Hepatocyte (in vitro differentiated cells): Measurements from ENCODE around the gene SLC30A10.

Experiments
- CTCF ChIP-seq: fragments of 200-600 bp; sonication (generic); IDR thresholded peaks from 2 replicates; pipeline ENCODE4 v1.5.1; 2016; ENCODE audit warnings: antibody characterized with exemption, mild to moderate bottlenecking; ENCODE audit not compliant: poor library complexity
- EZH2 ChIP-seq: fragments of 200-600 bp; sonication (generic); IDR thresholded peaks from 2 replicates; pipeline ENCODE4 v1.6.1; 2016; ENCODE audit warnings: antibody characterized with exemption, mild to moderate bottlenecking, borderline replicate concordance
- EZH2phosphoT487 ChIP-seq: fragments of 200-600 bp; sonication (generic); IDR thresholded peaks from one replicate; pipeline ENCODE4 v1.6.1; 2018; ENCODE audit warnings: antibody characterized with exemption, mild to moderate bottlenecking, low read depth, moderate library complexity; ENCODE audit not compliant: unreplicated experiment, severe bottlenecking

GRCh38 chr1:219898375-219898774, 30.0 kb downstream of the SLC30A10 start:
- TF ChIP-seq CTCF (no peak), EZH2phosphoT487 (no peak), EZH2 (no peak)
